IPS-18c (cell line): ENCODE results near the gene KMT5B.

Source experiments
- H3K4me3 ChIP-seq: 2 replicates; pipeline ENCODE4 v1.7.0; 2013; ENCODE audit warnings: low read depth, mild to moderate bottlenecking, low read length, moderate library complexity; ENCODE audit not compliant: insufficient read depth
- H3K9me3 ChIP-seq: one replicate; pipeline ENCODE4 v1.6.1; 2013; ENCODE audit warnings: mild to moderate bottlenecking, low read length, moderate library complexity; ENCODE audit not compliant: control insufficient read depth, insufficient read depth

KMT5B gene

DNA sequence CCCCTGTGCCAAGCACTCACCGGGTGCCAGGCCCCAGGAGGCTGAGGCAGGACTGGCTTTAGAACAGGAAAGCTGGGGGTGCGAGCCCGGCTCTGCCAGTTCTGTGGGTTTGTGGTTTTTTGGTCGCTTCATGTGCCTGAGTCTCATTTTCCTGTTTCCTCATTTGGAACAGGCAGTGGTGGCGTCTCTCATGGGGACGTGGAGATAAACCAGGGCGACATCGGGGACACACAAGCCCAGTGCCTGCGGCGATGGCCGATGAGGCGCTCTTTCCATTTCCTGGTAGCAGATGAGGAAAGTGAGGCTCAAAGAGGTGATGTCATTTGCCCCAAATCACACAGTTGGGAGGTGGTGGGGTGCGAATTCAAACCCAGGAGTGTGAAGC is 71.1 kb downstream of the KMT5B start:
- Histone ChIP-seq H3K4me3 (no peak overlapping the region), H3K9me3 (no peaks in the 10 kb centered on the region)

DNA sequence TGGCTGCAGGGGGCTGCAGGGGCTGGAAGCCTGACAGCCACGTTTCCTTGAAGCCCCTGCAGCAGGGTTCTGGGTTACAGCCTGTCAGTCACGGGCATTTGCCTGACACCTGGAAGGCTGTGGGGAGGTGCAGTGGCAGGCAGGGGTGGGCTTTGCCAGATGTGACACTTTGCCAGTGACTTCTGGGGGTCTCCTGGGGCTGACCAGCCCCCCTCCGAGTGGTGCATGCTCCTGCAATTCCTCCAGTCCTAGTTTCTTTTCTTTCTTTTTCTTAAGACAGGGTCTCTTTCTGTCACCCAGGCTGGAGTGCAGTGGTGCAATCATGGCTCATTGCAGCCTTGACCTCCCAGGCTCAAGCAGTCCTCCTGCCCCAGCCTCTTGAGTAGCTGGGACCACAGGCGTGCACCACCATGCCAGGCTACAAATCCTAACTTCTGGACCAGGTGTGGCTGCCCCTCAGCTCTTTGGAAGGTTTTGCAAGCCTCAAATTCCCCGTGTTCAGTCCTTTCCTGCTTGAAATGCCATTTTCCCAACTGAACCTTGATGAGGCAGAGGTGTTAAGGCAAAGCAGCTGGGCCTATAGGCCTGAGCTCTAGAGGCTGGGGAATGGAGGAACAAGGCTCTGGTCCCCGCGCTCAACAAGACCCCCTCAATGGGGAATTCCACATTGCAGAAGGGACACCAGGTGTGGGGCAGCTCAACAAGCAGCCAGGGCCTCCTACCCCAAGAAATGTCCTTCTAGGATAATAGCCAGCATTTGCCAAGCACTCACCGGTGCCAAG is 71.7 kb downstream of the KMT5B start:
- Histone ChIP-seq H3K9me3 (no peaks in the 10 kb centered on the region), H3K4me3 (no peak overlapping the region)

DNA sequence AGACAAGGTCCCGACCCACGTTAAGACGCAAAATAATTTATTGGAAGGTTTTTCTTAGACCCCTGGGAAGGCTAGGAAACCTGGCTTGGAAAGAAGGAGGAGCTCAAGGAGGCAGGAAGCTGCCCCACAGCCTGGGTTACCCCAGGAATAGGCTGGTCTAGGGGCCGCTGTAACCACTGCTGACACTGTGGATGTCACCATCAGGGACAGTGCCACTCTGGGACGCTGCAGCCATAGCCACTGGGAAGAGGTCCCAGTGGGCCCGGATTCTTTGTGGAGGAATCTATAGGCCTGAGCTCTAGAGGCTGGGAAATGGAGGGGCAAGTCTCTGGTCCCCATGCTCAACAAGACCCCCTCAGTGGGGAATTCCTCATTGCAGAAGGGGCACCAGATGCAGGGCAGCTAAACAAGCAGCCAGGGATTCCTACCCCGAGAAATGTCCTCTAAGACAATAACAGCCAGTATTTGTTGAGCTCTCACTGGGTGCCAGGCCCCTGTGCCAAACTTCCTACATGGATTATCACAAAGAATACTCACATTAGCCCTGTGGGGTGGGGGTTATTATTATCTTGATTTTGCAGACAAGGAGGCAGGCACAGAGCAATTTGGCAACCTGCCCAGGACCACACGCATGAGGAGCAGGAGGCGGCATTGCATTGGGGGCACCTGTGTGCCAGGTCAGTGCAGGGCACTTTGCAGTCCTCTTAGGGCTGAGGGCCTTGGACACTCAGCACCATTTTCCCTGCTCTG is 72.4 kb downstream of the KMT5B start:
- Histone ChIP-seq H3K9me3 (no peaks in the 10 kb centered on the region), H3K4me3 (no peak overlapping the region)

DNA sequence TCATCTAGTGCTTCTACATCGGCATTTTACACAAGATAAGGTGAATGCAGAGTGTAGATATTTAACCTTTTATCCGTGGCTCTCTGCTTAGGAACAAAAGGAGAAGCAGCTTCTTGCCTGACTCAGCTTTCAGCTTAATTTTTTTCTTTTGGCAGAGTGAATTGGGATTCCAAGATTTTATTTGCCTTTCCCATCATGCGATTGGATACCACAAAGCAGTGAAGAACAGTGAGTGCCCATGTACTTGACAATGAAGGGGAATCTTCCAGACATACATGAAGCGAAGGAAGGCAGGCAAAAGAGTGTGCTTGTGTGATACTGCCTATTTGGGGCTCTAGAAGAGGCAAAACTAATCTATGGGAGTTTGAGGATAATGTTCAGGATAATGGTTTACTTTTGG is 74.9 kb downstream of the KMT5B start:
- Histone ChIP-seq H3K4me3 (no peak overlapping the region), H3K9me3 (peaks cover 9% of the 10 kb centered on the region)

DNA sequence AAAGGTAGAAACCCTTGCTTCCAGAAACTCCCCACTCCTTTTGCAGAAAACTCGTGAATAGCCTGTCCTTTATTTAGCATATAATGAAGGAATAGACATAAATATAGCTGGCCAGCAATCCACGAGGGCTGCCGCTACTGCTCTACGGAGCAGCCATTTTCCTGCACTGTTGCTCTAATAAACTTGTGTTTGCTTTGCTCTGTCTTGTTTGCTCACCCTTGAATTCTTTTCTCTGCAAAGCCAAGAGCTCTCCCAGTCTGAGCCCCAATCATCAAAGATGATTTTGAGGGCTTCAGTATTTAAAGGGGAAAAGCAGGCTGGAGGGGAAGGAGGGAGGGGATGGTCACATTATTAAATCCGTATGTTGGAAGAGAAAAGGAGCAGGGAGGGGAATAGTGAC is 75.3 kb downstream of the KMT5B start:
- peaks cover 9% of the 10 kb centered on the region for H3K9me3 ChIP-seq
- H3K4me3 ChIP-seq: no peak overlapping the region

DNA sequence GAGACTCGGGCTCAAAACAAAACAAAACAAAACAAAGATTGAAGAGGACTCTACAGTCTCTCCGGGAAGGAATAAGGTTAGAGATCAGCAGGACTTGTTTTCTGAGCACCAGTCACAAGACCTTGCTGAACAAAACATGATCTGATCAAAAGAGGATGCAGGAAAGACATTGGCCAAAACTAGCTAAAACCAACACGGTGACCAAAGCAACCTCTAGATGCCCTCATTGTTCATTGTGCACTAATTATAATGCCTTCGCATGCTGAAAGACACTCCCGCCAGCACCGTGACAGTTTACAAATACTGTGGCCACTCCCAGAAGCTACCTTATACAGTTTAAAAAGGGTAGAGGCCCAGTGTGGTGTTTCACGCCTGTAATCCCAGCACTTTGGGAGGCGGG is 76.2 kb downstream of the KMT5B start:
- Histone ChIP-seq H3K4me3 (no peak overlapping the region), H3K9me3 (peaks cover 12% of the 10 kb centered on the region)

DNA sequence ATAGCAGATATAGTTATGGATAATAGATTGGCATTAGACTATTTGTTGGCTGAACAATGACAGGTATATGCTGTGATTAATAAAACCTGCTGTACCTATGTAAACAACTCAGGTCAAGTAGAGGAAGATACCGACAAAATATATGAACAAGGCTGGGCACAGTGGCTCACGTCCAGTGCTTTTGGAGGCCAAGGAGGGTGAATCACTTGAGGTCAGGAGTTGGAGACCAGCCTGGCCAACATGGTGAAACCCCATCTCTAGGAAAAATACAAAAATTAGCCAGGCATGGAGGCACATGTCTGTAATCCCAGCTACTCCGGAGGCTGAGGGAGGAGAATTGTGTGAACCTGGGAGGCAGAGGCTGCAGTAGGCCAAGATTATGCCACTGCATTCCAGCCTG is 77.9 kb downstream of the KMT5B start:
- H3K4me3 ChIP-seq: no peak overlapping the region
- peaks cover 12% of the 10 kb centered on the region for H3K9me3 ChIP-seq

DNA sequence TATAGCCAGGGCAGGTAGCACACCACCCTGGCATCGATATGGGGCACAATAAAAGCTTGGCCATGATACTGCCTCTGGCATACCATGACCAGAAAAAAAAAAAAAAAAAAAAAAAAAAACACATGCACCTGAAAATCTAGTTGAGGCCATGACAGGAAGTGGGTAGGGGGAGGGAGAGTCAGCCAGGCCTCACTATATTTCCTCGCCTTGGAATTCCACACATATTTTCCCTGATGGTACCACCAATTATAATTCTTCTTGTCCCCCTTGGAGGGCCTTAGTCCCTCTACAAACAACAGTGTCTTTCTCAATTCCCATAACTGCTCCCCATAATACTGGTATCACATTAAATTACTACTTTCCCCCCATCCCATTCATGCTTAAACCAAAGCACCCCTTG is 79.3 kb downstream of the KMT5B start:
- H3K4me3 ChIP-seq: no peak overlapping the region
- peaks cover 17% of the 10 kb centered on the region for H3K9me3 ChIP-seq

DNA sequence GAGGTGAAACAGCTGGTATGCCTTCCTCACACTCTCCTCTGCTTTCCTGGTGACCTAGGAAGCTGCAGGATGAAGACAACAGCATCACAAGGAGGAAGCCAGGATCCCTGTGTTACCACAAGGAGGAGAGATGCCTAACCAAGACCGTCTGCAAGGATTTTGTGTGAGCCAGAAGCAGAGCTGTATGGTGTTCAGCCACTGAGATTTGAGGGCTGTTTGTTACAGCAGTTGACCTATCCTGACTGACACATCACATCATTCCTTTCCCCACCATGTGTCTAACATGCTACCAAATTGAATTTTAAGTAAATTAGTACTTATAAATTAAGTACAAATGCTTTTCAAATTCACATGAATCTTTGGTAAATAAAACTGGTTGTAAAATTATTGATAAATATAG is 83.0 kb downstream of the KMT5B start:
- peaks cover 17% of the 10 kb centered on the region for H3K9me3 ChIP-seq
- H3K4me3 ChIP-seq: no peak overlapping the region

DNA sequence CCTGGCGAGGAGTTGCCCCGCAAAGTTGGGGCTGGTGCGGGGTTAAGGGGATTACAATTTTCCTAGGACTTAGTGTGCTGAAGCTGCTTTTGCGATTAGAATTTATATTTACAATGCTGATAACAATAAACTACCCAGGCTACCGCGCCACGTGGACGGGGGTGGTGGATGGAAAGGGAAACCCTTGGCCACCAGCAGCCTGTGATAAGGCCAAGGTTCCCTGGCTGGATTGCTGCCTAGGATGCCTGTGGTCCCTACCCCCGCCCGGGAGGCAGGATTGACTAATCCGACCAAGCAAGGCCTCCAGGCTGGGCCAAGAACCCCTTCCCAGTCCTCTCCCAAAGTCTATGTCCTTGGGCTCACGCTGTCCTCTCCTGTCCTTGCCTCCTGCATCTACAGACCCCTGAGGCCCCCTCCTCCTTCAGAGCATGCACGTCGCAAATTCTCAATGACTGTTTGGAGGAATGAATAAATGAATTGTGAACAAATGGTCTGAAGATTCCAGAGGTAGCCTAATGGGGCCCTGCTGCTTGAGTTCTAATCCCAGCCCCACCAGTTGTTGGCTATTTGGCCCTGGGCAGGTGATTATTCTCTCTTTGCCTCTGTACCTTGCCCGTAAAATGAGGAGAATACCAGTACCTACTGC is 84.3 kb downstream of the KMT5B start:
- peak overlapping the region; percentile 11; the same call in 1 of the 2 replicates for H3K4me3 ChIP-seq
- peaks cover 11% of the 10 kb centered on the region for H3K9me3 ChIP-seq

DNA sequence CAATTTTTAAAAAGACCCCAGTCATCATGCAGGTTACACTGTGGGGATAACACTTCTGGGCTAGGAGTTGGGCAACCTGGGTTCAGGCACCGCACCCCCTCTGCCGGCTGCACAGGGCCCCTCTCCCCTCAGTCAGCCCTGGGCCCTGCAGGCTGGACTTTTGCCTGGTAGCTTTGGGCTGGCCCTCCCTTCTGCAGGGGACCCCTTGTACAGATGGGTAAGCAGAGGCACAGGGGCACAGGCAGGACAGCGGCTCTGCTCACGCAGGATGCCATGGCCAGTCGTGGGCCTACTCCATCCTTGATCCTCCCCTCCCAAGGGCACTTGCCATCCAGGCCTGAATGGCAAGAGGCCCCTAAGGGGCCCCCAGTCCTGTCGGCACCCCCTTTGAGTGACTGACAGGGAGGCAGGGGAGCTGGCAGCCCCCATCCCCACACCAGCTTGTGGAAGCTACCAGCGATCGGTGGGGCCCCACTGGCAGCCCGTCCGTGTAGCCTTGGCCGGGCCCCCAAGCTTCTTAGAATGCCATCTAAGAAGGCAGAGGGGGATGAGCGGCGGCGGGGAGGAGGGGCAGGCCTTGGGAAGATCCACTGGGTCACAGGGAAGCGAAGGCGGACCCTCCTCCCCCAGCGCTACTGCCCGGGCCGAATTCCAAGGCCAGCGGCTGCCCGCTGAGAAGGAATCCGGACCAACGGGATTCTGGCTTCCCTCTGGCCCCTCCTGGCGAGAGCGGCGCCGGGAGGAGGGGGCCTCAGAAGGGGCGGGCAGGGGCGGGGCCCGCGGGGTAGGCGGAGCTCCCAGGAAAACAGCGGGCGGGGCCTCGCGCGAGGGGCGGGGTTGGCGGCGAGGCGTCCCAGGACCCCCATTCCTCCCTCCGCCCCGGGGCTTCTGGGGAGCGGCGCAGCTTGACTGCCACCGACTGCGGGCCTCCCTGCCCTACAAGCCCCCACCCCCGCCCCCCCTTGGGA is 85.1 kb downstream of the KMT5B start:
- H3K4me3 ChIP-seq: peak overlapping the region; percentile 34; the same call in 1 of the 2 replicates
- H3K9me3 ChIP-seq: peaks cover 8% of the 10 kb centered on the region

DNA sequence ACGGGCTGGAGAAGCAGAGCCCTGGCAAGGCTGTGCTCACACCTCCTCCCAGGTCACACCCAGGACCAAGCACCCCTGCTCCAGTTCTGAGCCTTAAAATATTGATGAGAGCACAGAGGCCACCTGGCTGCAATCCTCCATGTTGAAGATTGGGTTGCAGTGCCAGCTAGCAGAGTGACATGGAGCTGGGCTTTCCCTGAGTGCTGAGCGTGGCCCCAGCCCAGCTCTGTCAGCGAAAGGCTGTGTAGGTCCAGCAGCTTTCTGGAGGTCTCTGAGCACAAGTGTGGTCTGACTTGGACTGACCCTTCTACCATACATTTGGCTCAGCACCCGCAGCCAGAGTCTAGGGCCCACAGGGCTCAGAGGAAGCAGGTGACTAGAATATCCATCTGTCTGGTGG is 87.9 kb downstream of the KMT5B start:
- H3K9me3 ChIP-seq: peaks cover 4% of the 10 kb centered on the region
- H3K4me3 ChIP-seq: no peak overlapping the region

DNA sequence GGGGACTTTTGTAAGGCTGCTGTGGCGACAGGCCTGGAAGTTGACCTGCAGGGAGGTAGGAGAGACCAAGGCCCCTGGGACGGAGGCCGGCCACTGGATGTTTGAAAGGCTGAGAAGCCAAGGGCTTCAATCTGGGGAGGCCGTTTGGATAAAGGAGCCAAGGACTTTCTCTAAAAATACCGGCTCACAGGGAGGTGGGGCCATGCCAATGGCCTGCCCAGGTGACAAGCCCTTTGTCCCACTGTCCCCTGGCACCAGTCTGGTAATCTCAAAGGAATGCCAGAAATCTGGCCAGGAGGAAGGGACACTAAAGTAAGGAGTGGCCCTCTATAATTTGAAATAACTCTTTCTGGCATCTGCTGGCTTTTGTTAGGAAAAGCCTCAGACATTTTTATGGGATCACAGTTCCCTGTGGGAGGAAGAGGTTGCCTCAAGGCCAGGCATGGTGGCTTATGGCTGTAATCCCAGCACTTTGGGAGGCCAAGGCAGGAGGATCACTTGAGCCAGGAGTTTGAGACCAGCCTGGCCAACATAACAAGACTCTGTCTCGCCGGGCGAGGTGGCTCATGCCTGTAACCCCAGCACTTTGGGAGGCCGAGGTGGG is 90.1 kb downstream of the KMT5B start:
- H3K4me3 ChIP-seq: no peak overlapping the region
- H3K9me3 ChIP-seq: no peaks in the 10 kb centered on the region

DNA sequence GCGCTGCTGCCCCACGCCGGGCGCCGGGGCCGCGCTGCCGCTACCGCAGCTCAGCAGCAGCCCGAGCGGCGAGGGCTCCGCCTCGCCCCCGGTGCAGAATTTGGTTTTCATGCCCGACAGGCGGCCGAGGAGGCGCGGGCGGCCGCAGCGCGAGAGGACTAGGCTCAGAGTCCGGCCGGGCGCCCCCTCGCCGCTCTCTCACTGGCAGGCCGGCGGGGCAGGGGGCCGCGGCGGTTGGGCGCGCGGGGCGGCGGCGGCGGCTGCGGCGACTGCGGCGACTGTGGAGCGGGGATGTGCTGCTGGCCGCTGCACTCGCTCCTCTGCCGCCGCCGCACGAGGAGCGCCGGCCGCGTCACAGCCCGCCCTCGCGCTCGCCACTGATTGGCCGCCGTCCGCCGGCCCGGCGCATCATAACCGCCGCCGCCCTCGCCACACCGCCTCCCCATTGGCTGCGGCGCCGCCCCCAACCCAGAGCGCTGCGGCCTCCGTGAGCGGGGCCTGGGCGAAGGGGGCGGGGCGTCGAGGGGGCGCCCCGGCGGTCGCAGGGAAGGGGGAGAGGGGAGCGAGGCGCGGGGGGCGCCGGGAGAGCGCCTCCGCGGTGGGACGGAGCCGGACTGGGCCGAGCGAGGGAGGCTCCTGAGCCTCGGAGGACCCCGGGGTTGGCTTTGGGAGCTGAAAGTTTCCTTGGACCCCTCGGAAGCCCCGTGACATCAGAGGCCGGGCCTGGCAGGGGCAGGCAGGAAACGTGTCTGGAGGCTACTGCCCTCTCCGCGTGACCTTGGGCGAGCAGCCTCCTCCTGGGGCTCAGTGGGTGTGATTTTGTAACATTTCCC is 91.8 kb downstream of the KMT5B start, which contains the start of gene CHKA:
Gene CHKA (minus strand): TSS at position 322 of the 833 bp plus-strand sequence. CDS start 211 bp downstream, at position 111.
- Histone ChIP-seq H3K9me3 (no peaks in the 10 kb centered on the region), H3K4me3 (peak within 1 kb of the TSS; percentile 68)

DNA sequence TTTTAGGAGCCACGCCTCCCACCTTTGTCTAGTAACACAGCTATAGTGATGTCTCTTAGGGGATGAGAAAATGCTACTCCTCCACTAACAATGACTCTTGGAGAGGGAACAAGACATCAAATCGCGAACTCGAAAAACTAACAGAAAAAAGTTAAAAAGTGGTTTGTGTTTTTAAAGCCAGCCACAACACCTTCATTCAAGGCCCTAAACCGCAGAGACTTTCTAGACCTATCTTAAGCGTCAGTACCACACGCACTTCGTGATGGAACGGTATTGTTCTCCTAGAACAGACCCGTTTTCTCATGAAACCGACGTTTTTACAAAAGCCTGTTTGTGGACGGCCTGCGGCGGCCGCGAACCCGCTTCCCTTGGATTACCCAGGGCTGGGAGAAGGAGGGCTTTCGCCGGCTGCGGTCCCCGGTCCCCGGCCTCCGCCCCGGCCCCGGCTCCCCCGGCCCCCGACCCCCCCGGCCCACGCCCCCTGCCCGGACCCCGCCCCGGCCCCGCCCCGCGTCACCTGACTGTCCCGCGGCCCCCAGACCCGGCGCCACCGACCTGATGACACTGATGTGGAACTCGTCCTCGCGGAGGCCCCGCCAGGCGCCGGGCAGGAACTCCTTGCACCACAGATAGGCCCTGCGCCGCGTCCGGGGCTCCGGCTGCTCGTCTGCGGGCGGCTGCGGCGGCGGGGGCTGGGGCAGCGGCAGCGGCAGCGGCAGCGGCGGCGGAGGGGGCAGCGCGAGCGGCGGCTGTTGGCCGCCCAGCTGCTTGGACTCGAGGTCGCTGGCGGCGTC is 92.6 kb downstream of the KMT5B start:
- H3K4me3 ChIP-seq: peak overlapping the region; percentile 68
- H3K9me3 ChIP-seq: no peaks in the 10 kb centered on the region
